HG03432 (cell line): ENCODE measurements around the gene FAM120B.
"Not testable (repeated sequence)": the region's sequence is repeated elsewhere in the genome, so short reads cannot be mapped to it uniquely, and the experiment has no call there.

ENCODE experiments used
- ATAC-seq: cut with Tn5 transposase; IDR thresholded peaks from one replicate; pipeline ENCODE4 v1.9.1; 2021; ENCODE audit warnings: mild to moderate bottlenecking, moderate library complexity; ENCODE audit not compliant: unreplicated experiment

The FAM120B gene, protein sequence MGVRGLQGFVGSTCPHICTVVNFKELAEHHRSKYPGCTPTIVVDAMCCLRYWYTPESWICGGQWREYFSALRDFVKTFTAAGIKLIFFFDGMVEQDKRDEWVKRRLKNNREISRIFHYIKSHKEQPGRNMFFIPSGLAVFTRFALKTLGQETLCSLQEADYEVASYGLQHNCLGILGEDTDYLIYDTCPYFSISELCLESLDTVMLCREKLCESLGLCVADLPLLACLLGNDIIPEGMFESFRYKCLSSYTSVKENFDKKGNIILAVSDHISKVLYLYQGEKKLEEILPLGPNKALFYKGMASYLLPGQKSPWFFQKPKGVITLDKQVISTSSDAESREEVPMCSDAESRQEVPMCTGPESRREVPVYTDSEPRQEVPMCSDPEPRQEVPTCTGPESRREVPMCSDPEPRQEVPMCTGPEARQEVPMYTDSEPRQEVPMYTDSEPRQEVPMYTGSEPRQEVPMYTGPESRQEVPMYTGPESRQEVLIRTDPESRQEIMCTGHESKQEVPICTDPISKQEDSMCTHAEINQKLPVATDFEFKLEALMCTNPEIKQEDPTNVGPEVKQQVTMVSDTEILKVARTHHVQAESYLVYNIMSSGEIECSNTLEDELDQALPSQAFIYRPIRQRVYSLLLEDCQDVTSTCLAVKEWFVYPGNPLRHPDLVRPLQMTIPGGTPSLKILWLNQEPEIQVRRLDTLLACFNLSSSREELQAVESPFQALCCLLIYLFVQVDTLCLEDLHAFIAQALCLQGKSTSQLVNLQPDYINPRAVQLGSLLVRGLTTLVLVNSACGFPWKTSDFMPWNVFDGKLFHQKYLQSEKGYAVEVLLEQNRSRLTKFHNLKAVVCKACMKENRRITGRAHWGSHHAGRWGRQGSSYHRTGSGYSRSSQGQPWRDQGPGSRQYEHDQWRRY

DNA sequence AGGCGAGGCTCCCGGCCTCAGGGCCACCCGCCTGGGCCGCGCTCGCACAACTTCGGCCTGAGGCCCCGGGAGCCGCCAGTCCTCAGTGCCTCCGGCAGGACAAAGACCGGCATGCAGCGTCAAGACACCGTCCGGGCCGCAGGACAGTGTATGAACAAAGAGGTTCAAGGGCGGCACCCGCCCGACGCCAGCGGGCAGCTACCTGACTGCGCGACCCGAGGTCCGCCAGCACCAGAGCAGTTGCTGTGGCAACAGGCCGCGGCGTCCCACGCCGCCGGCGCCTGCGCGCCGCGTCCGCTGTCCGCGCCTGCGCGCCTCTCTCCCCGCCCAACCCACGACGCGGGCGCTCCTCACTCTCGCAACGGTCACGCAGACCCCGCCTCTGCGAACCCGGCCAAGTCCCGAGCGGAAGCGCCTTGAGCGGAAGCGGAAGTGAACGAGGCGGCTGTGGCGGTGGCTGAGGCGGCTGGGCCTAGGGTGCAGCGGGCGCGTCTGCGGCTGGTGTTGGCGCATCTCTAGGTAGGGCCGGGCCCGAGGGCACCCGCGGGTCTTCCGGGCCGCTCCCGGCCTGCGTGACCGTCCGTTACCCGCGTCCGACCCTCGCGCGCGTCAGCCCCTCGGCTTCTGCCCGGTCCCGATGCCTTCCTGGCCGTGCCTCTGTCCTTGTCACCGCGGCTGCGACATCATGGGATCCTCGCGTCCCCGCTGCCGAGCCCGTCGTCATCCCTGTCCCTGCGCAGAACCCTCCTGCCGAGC, at the start of gene FAM120B:
Gene FAM120B (plus strand): TSS at position 435 of the 756 bp plus-strand sequence. CDS start 10,633 bp downstream, outside the sequence.
- ATAC-seq, result peak; percentile 97

- no peak for ATAC-seq
Measured at GRCh38 chr6:170257376-170257775, 49.2 kb upstream of the FAM120B start.

DNA sequence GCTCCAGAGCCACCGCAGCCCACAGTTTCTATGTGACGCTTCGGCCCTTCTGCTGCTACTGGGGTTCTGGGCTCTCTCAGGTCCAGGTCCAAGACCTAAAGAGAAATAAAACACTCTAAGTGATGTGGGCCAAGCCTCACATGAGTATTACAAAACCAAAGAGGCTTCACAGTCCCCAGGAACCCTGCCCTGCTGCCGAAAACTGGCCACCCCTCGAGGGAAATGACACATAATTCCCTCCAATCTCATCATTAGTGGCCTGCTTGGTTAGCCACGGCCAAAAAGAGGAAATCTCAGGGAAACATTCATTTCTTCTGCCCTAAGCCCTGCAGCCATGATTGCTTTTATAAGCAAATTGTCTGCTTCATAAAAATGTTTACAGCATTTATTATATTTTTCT, 48.2 kb upstream of the FAM120B start:
- ATAC-seq, result no peak

DNA sequence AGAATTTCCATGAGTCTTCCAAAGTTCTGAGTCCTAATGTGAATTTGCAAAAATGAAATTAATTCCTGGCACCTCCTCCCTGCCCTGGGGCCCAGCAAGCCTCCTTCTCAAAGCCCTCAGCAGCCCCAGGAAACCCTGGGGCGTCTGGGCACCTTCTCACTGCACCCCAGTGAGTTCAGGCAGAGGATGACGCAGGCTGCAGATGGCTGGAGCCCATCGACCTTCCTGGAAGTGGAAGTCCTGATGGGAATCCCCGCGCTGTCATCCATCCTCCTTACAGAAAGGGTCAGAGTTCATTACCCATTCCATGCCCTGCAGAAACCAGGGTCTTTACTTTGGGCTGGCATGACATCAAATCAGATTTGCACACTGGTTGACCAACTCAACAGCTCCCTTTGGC, 47.3 kb upstream of the FAM120B start:
- ATAC-seq, result no peak

DNA sequence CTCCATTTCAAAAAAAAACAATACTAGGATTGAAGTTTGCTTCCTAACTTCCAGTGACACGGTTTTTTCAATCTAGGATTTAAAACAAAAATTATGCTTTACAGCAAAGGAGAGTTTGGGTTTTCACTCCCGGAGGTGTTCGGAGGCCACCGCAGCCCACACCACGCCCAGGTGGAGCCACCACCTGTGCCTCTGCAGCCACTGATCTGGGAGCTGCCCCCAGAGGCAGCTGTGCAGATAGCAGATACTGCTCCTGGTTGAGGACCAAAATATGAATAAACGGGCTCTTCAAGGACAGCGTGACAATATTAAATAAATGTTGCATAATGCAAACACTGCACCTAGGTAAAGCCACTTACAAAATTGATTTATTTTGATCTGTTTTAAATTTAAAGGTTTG, 45.9 kb upstream of the FAM120B start:
- ATAC-seq, result no peak

GRCh38 chr6:170261643-170262488, 44.7 kb upstream of the FAM120B start:
- ATAC-seq, result no peak

- no peak for ATAC-seq
Measured at GRCh38 chr6:170262489-170263088, 44.0 kb upstream of the FAM120B start.

DNA sequence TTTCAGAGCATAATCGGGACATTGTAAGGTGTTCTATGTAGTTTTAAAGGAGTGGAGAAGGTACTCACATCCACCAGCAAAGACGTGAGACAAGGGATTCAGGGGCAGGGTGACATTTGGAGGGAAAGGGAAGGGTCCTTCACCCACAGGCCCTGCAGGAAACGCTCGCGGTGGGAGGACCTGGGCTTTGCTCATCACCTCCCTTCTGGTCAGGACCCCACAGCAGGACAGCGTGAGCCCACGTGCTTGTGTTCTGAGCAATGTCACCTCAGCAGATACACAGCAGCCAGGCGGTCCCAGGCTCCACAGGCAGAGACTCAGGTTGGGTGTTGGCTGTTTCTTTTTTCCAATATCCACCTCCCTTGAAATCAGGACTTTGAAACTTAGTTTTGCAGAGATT, 43.1 kb upstream of the FAM120B start:
- ATAC-seq, result no peak

DNA sequence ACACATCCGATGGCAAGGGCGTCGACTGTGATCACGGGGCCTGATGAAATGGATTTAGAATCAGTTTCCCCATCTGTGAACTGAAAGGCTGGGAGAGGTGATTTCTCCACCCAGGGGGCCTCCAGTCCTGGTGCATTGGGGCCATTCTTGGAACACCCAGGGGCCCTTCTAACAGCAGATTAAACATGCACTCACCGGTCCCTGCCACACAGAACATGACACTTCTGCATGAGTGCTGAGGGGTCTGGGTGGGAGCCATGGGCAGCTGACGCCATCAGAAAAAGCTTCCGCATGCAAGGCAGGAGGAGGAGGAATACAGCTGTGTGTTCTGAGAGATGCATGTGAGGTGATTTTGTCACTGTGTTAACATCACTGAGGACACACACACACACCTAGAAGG, 42.5 kb upstream of the FAM120B start:
- ATAC-seq, result no peak

- not testable (repeated sequence) for ATAC-seq
Measured at GRCh38 chr6:170264644-170265043, 41.9 kb upstream of the FAM120B start.

GRCh38 chr6:170265655-170266054, 40.9 kb upstream of the FAM120B start:
- no peak for ATAC-seq

- no peak for ATAC-seq
Measured at GRCh38 chr6:170266061-170266825, 40.3 kb upstream of the FAM120B start.

DNA sequence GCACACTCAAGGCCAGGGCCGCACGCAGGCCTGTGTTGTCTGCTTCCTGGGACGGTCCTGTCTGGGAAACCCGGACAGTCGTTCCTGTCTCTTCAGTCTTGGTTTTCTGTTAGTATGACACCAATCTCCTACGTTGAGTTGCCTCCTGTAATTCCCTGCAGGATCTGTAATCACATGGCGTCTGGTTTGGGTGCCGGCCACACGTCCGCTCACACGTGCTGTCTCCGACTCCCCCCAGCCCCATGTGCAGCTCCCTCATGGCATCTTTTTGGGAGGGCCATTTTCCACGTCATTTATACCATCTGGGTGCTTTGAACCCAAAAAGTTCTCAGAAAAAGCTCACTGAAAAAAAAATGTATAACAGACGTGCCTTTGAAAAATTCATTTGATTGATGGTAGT, 38.9 kb upstream of the FAM120B start:
- ATAC-seq, result no peak

GRCh38 chr6:170268216-170269129, 38.1 kb upstream of the FAM120B start:
- ATAC-seq, result no peak

DNA sequence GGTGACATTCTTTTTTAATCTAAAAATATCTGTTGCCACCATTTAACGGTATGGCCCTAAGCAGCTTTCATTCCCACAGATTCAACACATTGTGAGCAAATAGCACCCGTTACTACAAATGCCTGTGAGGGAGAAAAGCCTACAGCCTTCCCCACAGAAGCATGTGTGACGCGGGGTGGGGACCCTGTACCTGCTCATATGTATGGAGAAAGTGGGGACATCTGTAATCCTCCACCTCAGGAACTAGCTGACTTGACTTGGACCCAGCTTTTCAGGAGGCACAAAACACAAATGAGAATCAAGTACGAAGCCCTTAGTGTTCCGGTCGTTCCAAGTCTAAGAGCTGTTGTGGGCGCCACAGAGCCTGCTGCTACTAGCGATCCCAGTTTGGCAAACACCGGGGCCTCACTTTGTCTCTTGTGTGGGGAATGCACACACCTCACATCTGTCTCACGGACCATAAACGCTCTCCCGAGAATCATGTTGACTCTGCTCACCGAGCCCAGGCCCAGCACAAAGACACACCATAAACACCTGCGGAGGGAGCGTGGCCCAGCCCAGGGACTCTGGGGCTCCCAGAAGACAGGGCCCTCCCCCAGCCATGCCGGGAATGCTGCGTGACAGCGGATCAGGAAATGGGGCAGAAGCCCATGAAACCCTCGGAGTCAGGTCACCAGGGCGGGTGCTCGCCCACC, 37.3 kb upstream of the FAM120B start:
- ATAC-seq, result no peak

DNA sequence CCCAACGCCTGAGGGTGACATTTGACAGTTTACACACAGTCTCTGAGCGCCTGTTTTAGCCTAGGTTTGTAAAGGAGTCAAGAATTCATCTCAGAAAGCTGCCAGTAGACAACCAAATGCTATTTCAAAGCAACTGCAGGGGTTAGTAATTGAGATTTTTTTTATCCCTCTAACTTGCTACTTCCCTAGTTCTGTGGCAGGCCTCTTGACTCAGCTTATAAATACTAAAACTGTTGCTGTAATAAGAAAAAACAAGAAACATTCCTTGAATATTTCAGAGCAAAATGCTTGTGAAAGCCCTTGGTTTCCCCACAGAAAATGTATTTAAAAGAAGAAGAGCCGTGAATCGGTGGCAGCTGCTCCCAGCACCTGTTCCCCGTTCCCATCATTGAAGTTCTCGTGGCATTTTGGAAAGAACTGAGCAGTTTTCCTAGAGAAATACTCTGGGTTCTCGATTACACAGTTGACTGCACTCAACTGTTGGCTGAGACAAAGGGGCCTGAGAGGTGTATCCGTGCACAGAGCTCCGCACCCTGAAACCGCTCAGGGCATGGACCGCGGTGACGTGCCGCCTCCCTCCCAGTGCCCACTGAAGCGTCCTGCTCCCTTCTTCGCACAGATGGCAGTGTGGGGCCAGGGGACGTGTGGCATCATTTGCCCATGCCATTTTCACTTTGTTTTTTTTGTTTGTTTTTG, 36.6 kb upstream of the FAM120B start:
- no peak for ATAC-seq
